Heart right ventricle (tissue), 16 donors: ENCODE measurements around the gene MYH3. TPM values are rescaled to one million over a fixed set of nuclear protein-coding genes. Genes with fewer than 3 reads are reported as not detected.

Source experiments
- ATAC-seq, 8 donors: fragments of 200-7000 bp; cut with Tn5 transposase; one replicate each; pipeline ENCODE4 v1.9.1; 2020; ENCODE audit warnings: mild to moderate bottlenecking in 8 of 8, moderate library complexity in 8 of 8, moderate number of reproducible peaks in 1 of 8
- DNase-seq, 2 donors: peaks; one replicate each; pipeline ENCODE4 v3.0.0-alpha.2; 2020
- H3K27ac ChIP-seq, 10 donors: fragments of 200-600 bp; sonication (generic) in 2 of 10; one replicate each; pipeline versions ENCODE4 v1.5.0 to v1.8.0; 2020 to 2022; ENCODE audit warnings: mild to moderate bottlenecking in 3 of 10
- H3K27me3 ChIP-seq, 7 donors: fragments of 200-600 bp; one replicate each; pipeline ENCODE4 v1.8.0; 2021 to 2022; ENCODE audit warnings: mild to moderate bottlenecking in 2 of 7
- H3K36me3 ChIP-seq, 9 donors: fragments of 200-600 bp; sonication (generic) in 1 of 9; one replicate each; pipeline versions ENCODE4 v1.5.0 to v1.8.0; 2020 to 2022; ENCODE audit warnings: mild to moderate bottlenecking in 2 of 9
- H3K4me1 ChIP-seq, 9 donors: fragments of 200-600 bp; sonication (generic) in 1 of 9; one replicate each; pipeline versions ENCODE4 v1.5.0 to v1.8.0; 2020 to 2022; ENCODE audit warnings: mild to moderate bottlenecking in 4 of 9
- H3K4me3 ChIP-seq, 10 donors: fragments of 200-600 bp; sonication (generic) in 2 of 10; one replicate each; pipeline versions ENCODE4 v1.5.0 to v1.8.0; 2020 to 2022; ENCODE audit warnings: mild to moderate bottlenecking in 7 of 10, moderate library complexity in 2 of 10
- H3K9me3 ChIP-seq, 11 donors: fragments of 200-600 bp in 10 of 11; sonication (generic) in 2 of 11; one replicate each; pipeline versions ENCODE4 v1.5.0 to v1.8.0; 2013 to 2022; ENCODE audit warnings: mild to moderate bottlenecking in 2 of 11, control low read depth in 1 of 11, moderate library complexity in 1 of 11
- CTCF ChIP-seq, 9 donors: fragments of 200-600 bp; sonication (generic) in 2 of 9; IDR thresholded peaks; one replicate each; pipeline versions ENCODE4 v1.5.0 to v1.8.0; 2021 to 2022; ENCODE audit warnings: antibody characterized with exemption in 9 of 9, mild to moderate bottlenecking in 5 of 9, moderate library complexity in 1 of 9
- WGBS, 2 donors: extraction: QIAGEN DNeasy Blood & Tissue Kit; methylation state at CpG; one replicate each; pipeline ENCODE4 v1.1.7; 2013; ENCODE audit warnings: inconsistent platforms in 1 of 2; 5-methylcytosine and 5-hydroxymethylcytosine counted together
- intact Hi-C, 10 donors: fragments of 100-400 bp; cut with DNase I; formaldehyde crosslinking; loops; one replicate each; pipeline versions ENCODE4 v1.11.1 to v1.14.2; 2022
- polyA plus RNA-seq, 2 donors: library from polyadenylated mRNA; stranded (reverse); fragments of 200-250 nt; gene quantifications; one replicate each; pipeline ENCODE4 v1.2.3, GENCODE V29; 2013
- total RNA-seq, 10 donors: library from RNA; stranded (reverse); fragmentation: NEBNext Ultra II Directional in 3 of 10; extraction: Animal tissue kit (Norgen Biotek cat#: 25700) in 3 of 10; gene quantifications; one replicate each; pipeline versions ENCODE4 v1.2.1 to v1.2.4, GENCODE V29; 2021 to 2023
- donor health status: Arrhythmogenic right ventricular cardiomyopathy.
- donor health status: ischemic (EF 13 %, LVEDD 7.1; RV severe dilation, severe dysfunction).
- donor health status: healthy with polysubstance abuse.
- donor health status: DM: no; HTN: yes; CAD: no.
- donor health status: DM: no; HTN: no; CAD: no.
- donor health status: ischemic (EF 25% LVEDD 6.9; RV normal size, moderate dysfunction).
- donor health status: ischemic (EF 25% LVEDD 5.7; RV mildly dilated, moderate dysfunction).
- donor health status: healthy.
- donor health status: DM: yes; HTN: yes; CAD: no.
- donor health status: Ischemic cardiomyopathy.
- donor health status: ischemic (EF 35%, LVEDD 5.7; RV mildly dilated, moderate dysfunction).
- donor health status: nonischemic (EF 11% LVEDD 7.7; RV severe dilation, severe dysfunction).
- donor health status: DM: yes; HTN: yes; CAD: no.
- donor health status: PGD.
- donor health status: ischemic (EF 29% LVEDD 5.4; RV normal size, mild dysfunction).
- donor health status: nonischemic (EF 23%, LVEDD 6.1; RV moderate dilation, normal function).

Gene MYH3
- total and polyA plus RNA-seq, 12 donors: 0.12 to 1.4 (median 0.75) TPM

DNA sequence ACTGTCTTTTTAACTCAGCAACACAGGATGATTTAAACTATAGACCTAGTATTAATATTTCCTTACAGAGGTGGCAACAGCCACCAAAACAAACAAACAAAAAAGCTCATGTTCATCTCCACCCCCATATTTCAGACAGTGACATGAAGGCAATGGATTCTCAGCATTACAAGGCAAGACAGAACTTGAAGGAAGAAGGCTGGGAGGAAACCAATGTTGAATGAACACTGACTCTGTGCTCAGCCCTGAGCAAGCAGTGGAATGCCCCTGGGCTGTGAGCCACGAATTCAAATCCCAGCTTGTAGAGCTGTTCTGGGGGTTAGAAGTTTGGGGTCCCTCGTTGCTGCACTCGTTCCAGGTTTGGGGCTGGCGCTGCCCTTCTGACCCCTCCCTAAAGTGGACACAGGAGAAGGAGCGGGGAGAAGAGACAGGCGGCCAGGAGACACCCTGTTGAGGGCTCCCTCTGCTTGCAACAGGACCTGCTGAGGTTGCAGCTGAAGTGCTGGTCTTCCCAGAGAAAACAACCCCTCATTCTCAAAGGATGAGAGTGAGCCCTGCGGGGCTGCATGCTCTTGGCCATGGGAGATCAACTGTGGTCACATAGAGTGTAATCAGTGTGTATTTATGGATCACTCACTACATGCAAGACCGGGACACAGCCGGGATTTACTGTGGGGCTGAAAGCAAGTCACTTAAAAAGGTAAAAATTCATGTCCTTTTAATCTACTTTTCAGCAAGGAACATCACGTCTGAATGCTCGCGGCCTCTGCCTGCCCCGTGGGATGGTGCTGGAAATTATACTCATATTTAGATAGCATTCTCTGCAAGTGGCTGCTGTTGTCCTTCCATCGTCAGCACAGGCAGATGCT, 34.3 kb downstream of the MYH3 start:
- Histone ChIP-seq H3K4me3 (no peak overlapping the region), H3K9me3 (no peaks in the 10 kb centered on the region), H3K27me3 (peaks cover 0 to 6% (median 0%) of the 10 kb centered on the region in 7 donors), H3K36me3 (no peaks in the 10 kb centered on the region), H3K27ac (no peak overlapping the region), H3K4me1 (peaks cover 0 to 2% (median 0%) of the 10 kb centered on the region in 9 donors)
- 75 to 78% methylated on average over 14 of the region's 14 CpGs for WGBS, 2 donors
- ATAC-seq (no peak), DNase-seq (no peak)
- intact Hi-C loops: no loop called here
- no peak for TF ChIP-seq CTCF (IDR thresholded peaks at IDR 0.05)

DNA sequence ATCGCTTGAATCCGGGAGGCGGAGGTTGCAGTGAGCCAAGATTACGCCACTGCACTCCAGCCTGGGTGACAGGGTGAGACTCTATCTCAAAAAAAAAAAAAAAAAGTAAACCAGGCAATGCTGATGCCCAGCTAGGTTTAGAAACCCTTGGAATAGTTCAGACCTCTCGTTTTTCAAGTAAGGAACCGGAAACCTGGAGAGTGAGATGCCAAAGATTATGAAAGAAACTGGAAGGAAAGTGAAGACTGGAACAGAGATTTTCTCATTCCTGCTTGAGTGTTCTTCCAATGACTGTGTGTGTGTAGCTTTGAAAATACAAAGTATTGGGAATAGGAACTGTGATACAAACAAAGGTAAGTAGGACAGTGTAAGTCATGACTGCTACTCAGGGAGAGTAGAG, 35.7 kb downstream of the MYH3 start:
- H3K4me3 ChIP-seq: no peak overlapping the region
- H3K27me3 ChIP-seq: peaks cover 0 to 6% (median 0%) of the 10 kb centered on the region in 7 donors
- peaks cover 0 to 4% (median 0%) of the 10 kb centered on the region in 9 donors for H3K4me1 ChIP-seq
- H3K27ac ChIP-seq: no peak overlapping the region
- no peaks in the 10 kb centered on the region for H3K36me3 ChIP-seq
- DNase-seq (no peak), ATAC-seq (no peak)
- WGBS, 2 donors: 89% methylated on average over 6 of the region's 6 CpGs
- no peak for TF ChIP-seq CTCF (IDR thresholded peaks at IDR 0.05)
- intact Hi-C loops: no loop called here
- no peaks in the 10 kb centered on the region for H3K9me3 ChIP-seq

DNA sequence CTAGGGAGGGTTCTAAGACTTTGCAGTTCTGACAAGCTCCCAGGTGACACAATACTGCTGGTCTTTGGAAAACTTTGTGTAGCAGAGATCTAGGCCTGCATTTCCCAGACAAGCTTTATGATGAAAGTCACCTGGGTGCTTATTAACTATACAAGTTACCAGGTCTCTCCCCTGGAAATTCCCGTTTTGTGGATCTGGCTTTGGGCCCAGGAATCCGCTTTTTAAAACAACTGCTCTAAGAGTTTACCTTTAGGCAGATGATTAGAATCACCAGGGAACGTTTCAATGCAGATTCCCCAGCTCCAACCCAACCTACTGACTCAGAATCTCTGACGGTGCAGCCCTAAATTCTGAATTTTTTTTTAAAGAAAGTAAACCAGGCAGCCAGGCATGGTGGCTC, 36.3 kb downstream of the MYH3 start:
- no peaks in the 10 kb centered on the region for H3K36me3 ChIP-seq
- H3K27ac ChIP-seq: no peak overlapping the region
- H3K27me3 ChIP-seq: peaks cover 0 to 6% (median 0%) of the 10 kb centered on the region in 7 donors
- WGBS, 2 donors: 59 to 65% methylated on average over 4 of the region's 4 CpGs
- no peak for TF ChIP-seq CTCF (IDR thresholded peaks at IDR 0.05)
- ATAC-seq (no peak), DNase-seq (no peak)
- H3K9me3 ChIP-seq: no peaks in the 10 kb centered on the region
- intact Hi-C loops: no loop called here
- H3K4me3 ChIP-seq: no peak overlapping the region
- H3K4me1 ChIP-seq: peaks cover 0 to 4% (median 0%) of the 10 kb centered on the region in 9 donors

DNA sequence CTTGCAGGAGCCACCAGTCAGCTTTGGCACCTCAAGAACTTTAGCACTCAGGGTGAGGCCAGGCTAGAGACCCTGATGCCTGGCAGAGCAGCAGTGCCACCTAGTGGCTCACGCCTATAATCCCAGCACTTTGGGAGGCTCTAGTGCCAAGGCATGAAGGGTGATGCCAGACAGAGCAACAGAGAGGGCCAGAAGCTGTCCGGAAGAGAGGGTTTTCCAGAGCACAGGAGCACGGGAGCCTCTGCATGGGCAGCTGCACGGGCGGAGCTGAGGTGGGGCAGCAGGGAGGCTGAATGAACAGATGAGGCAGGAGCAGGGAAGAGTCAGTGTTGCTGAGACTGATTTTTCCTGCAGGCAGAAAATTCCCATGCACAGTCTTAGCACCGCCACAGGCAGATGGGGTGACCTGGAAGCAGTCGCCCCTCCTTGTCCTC, 38.9 kb downstream of the MYH3 start:
- Histone ChIP-seq H3K4me3 (no peak overlapping the region), H3K27ac (no peak overlapping the region), H3K4me1 (peaks cover 0 to 12% (median 2%) of the 10 kb centered on the region in 9 donors), H3K9me3 (no peaks in the 10 kb centered on the region), H3K27me3 (peaks cover 0 to 6% (median 0%) of the 10 kb centered on the region in 7 donors), H3K36me3 (no peaks in the 10 kb centered on the region)
- ATAC-seq: peak; percentile 67 to 90 (median 86)
- peak; percentile 61 to 90 (median 86) for TF ChIP-seq CTCF (IDR thresholded peaks at IDR 0.05)
- intact Hi-C loops: loop anchor here in 9 of 10 donors (2.0 to 10.0 kb wide), 9 partner anchors 283 to 1041 kb away; partner anchors contain the start of genes CFAP52 (in 1 of the 9) and STX8 (in 1 of the 9)
- peak; percentile 38 to 53 for DNase-seq
- 18 to 22% methylated on average over 7 of the region's 7 CpGs for WGBS, 2 donors
